ENCODE data around the gene NTRK2. TPM values are rescaled to one million over a fixed set of nuclear protein-coding genes. Genes with fewer than 3 reads are reported as not detected.

NTRK2 gene
- total and polyA plus RNA-seq, 10 of the 15 experiments (the other 5 are each of a cell fraction or from before 2014, with no cell fraction given), result 0.42 to 4.6 (median 0.65) TPM

DNA sequence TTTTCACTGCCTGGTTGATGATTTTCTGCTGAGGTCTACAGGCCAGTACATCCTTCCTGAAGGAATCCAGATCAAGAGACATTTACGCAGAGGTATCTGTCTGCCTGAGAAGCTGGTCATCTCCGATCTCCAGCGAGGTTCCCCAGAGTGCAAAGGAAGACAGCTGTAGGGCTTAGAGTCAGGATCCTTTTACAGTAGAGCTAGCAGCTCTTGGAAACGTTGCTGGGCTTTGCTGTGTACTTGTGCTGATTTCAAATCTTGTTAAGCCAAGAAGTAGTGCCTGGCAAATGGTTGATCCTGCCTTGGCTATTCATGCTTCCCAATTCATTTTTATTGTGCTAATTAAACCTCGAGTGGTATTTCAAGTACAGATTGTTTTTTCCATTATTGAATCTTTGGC lies 48.9 kb downstream of the NTRK2 start:
- DNase-seq (ENCODE audit: low read depth, low spot score) (no peak), ATAC-seq (no peak), FAIRE-seq (no peak)
- ChIA-PET SMC1A (ENCODE audit: uncharacterized antibody, unreplicated experiment) (interaction anchor here (1.3 to 2.4 kb wide), 6 partner anchors 9 to 62 kb away, joined by 4 to 12 read pairs (median 5); no protein-coding TSS in a partner anchor), RAD21 (ENCODE audit: unreplicated experiment) (interaction anchor here (1.2 kb wide), 1 partner anchor 16 kb away, joined by 3 read pairs; no protein-coding TSS in a partner anchor), POLR2A (no interaction called here), CTCF (interaction anchor here (1.2 to 2.2 kb wide), 4 partner anchors 10 to 62 kb away, joined by 3 to 10 read pairs (median 4); no protein-coding TSS in a partner anchor)
- BruUV-seq (replicated peaks), result no TSS peak
- H3K9ac ChIP-seq (ENCODE audit: control insufficient read depth, insufficient read depth, low read length), result no peak overlapping the region
- WGBS (ENCODE audit: insufficient coverage, insufficient replicate concordance, low lambda C conversion rate, missing lambda C conversion rate), result 36% methylated on average over 5 of the region's 5 CpGs
- no peak overlapping the region for H3K4me2 ChIP-seq (ENCODE audit: control insufficient read depth, insufficient read depth)
- in situ Hi-C loops (cut with MboI) (no loop called here), intact Hi-C loops (cut with micrococcal nuclease; ENCODE audit: unreplicated experiment) (no loop called here)
- no peak overlapping the region for H2AFZ ChIP-seq (ENCODE audit: control insufficient read depth, low read depth, low read length)
- no peaks in the 10 kb centered on the region for H3K79me2 ChIP-seq (ENCODE audit: control insufficient read depth, insufficient read depth, low read length)
- H3K36me3 ChIP-seq (ENCODE audit: control insufficient read depth in 2 of 2, insufficient read depth in 2 of 2, low read length in 1 of 2), result no peaks in the 10 kb centered on the region
- H3K4me1 ChIP-seq (ENCODE audit: control insufficient read depth, insufficient read depth, low read length), result no peaks in the 10 kb centered on the region
- H3K27me3 ChIP-seq (replicated peaks in 1 of 2; ENCODE audit: control insufficient read depth in 2 of 2, insufficient read depth in 2 of 2, low read length in 1 of 2), result no peaks in the 10 kb centered on the region
- no peaks in the 10 kb centered on the region for H4K20me1 ChIP-seq (ENCODE audit: control insufficient read depth, insufficient read depth)
- no peaks in the 10 kb centered on the region; the same call in 1 of the 3 replicates for H3K9me3 ChIP-seq (replicated peaks; ENCODE audit: control insufficient read depth, insufficient read depth, low read length)
- no peak overlapping the region for H3K4me3 ChIP-seq
- no peak overlapping the region for H3K27ac ChIP-seq (ENCODE audit: control insufficient read depth, insufficient read depth)
- TF ChIP-seq E2F8 (IDR thresholded peaks at IDR 0.05; ENCODE audit: low read depth, partially characterized antibody), result no peak
- TF ChIP-seq FOXK2 (IDR thresholded peaks at IDR 0.05), result no peak
- no peak for TF ChIP-seq GABPA (IDR thresholded peaks at IDR 0.05; ENCODE audit: low read depth)
- TF ChIP-seq, protein P1, sequence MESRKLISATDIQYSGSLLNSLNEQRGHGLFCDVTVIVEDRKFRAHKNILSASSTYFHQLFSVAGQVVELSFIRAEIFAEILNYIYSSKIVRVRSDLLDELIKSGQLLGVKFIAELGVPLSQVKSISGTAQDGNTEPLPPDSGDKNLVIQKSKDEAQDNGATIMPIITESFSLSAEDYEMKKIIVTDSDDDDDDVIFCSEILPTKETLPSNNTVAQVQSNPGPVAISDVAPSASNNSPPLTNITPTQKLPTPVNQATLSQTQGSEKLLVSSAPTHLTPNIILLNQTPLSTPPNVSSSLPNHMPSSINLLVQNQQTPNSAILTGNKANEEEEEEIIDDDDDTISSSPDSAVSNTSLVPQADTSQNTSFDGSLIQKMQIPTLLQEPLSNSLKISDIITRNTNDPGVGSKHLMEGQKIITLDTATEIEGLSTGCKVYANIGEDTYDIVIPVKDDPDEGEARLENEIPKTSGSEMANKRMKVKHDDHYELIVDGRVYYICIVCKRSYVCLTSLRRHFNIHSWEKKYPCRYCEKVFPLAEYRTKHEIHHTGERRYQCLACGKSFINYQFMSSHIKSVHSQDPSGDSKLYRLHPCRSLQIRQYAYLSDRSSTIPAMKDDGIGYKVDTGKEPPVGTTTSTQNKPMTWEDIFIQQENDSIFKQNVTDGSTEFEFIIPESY (IDR thresholded peaks at IDR 0.05), result no peak
- TF ChIP-seq MTA3 (IDR thresholded peaks at IDR 0.05; ENCODE audit: borderline replicate concordance, low read length), result no peak
- no peak for TF ChIP-seq HDAC2 (IDR thresholded peaks at IDR 0.05)
- no peak for TF ChIP-seq SMARCA5 (IDR thresholded peaks at IDR 0.05)
- TF ChIP-seq CTCF (IDR thresholded peaks at IDR 0.05 in 2 of 3, conservative IDR thresholded peaks at IDR 0.05 in 1 of 3; ENCODE audit: control insufficient read depth in 2 of 3, extremely low read depth in 1 of 3, insufficient read depth in 1 of 3, low read depth in 3 of 3, low read length in 3 of 3), result no peak
- TF ChIP-seq SREBF1 (IDR thresholded peaks at IDR 0.05; ENCODE audit: low read length), result no peak
- TF ChIP-seq, protein P2, sequence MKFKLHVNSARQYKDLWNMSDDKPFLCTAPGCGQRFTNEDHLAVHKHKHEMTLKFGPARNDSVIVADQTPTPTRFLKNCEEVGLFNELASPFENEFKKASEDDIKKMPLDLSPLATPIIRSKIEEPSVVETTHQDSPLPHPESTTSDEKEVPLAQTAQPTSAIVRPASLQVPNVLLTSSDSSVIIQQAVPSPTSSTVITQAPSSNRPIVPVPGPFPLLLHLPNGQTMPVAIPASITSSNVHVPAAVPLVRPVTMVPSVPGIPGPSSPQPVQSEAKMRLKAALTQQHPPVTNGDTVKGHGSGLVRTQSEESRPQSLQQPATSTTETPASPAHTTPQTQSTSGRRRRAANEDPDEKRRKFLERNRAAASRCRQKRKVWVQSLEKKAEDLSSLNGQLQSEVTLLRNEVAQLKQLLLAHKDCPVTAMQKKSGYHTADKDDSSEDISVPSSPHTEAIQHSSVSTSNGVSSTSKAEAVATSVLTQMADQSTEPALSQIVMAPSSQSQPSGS (IDR thresholded peaks at IDR 0.05; ENCODE audit: low read length), result no peak
- no peak for TF ChIP-seq HDGF (IDR thresholded peaks at IDR 0.05)
- TF ChIP-seq E2F4 (IDR thresholded peaks at IDR 0.05; ENCODE audit: low read depth, low read length), result no peak
- TF ChIP-seq, protein P3, sequence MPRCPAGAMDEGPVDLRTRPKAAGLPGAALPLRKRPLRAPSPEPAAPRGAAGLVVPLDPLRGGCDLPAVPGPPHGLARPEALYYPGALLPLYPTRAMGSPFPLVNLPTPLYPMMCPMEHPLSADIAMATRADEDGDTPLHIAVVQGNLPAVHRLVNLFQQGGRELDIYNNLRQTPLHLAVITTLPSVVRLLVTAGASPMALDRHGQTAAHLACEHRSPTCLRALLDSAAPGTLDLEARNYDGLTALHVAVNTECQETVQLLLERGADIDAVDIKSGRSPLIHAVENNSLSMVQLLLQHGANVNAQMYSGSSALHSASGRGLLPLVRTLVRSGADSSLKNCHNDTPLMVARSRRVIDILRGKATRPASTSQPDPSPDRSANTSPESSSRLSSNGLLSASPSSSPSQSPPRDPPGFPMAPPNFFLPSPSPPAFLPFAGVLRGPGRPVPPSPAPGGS (IDR thresholded peaks at IDR 0.05; ENCODE audit: borderline replicate concordance, insufficient read depth, low read depth, low read length, poor library complexity, severe bottlenecking), result no peak
